Bronchial epithelial cell (primary cell): ENCODE data around the gene CGNL1. TPM values are rescaled to one million over a fixed set of nuclear protein-coding genes. Genes with fewer than 3 reads are reported as not detected.

Experiments
- DNase-seq: peaks from one replicate; pipeline ENCODE4 v3.0.0-alpha.2; 2010; ENCODE audit warnings: low read depth
- FAIRE-seq: peaks from 2 replicates; lab custom pipeline; 2011; peaks lifted over from hg19 to GRCh38; lab: Jason Lieb, UNC
- H3K27me3 ChIP-seq: 2 replicates; pipeline ENCODE4 v1.5.1; 2011; ENCODE audit warnings: low read length; ENCODE audit not compliant: control insufficient read depth, insufficient read depth
- H3K36me3 ChIP-seq: 2 replicates; pipeline ENCODE4 v1.5.1; 2011; ENCODE audit warnings: low read length; ENCODE audit not compliant: control insufficient read depth, insufficient read depth
- H3K4me3 ChIP-seq: 2 replicates; pipeline ENCODE4 v1.5.1; 2011; ENCODE audit warnings: mild to moderate bottlenecking, low read depth, low read length, control low read depth
- CTCF ChIP-seq: IDR thresholded peaks from 2 replicates; pipeline ENCODE4 v1.5.1; 2011; ENCODE audit warnings: mild to moderate bottlenecking, moderate library complexity, low read length, control low read depth, inconsistent platforms; ENCODE audit not compliant: insufficient read depth, severe bottlenecking
- total RNA-seq: library from RNA; depleted of rRNA; stranded (reverse); fragments of >200 nt; gene quantifications from 2 replicates; pipeline ENCODE4 v1.2.1, GENCODE V29; 2014

CGNL1 gene
- total RNA-seq, 1 donor from 2014 or later, result 0.53 TPM

DNA sequence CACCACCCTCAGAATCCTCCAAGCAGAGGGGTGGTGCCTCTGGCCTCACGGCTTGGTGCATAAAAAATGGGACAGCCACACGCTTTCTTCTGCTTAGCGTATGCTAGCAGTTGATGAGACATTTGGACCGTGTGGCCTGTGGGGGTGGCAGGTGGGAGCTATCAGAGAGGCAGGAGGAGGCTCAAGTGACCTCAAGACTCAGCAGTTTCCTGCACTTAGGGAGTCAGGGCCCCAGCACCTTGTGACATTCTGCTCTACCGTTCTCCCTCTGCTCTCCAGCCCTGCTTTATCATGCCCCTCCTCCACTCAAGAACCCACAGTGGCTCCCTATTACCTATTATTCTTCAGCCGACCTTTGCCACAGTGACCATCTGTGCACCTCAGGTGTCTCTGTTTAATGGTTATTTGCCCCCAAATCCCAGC lies 41.0 kb upstream of the CGNL1 start:
- no peak for TF ChIP-seq CTCF
- H3K27me3 ChIP-seq, result no peaks in the 10 kb centered on the region
- DNase-seq, result no peak
- no peaks in the 10 kb centered on the region for H3K36me3 ChIP-seq
- no peak overlapping the region for H3K4me3 ChIP-seq
- FAIRE-seq, result no peak

DNA sequence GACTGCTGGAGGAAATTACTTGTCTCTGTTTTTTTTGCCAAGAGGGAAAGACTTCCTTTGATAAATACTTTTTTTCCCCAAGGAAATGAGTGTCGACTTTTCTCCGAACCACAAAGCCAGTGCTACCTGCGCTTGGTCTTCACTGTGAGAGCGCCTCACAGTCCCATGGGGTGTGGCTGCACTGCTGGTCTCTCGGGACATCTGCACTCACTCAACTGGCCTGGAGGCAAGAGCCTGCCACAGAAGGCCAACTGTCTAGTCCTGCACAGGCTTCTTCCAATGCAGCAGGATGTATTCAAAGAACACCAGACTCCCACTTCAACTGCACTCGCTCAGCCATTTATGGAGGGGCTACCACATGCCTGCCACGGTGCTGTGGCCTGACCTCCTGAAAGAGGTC lies 40.6 kb upstream of the CGNL1 start:
- no peak for TF ChIP-seq CTCF
- DNase-seq (no peak), FAIRE-seq (no peak)
- H3K36me3 ChIP-seq, result no peaks in the 10 kb centered on the region
- no peaks in the 10 kb centered on the region for H3K27me3 ChIP-seq
- no peak overlapping the region for H3K4me3 ChIP-seq

DNA sequence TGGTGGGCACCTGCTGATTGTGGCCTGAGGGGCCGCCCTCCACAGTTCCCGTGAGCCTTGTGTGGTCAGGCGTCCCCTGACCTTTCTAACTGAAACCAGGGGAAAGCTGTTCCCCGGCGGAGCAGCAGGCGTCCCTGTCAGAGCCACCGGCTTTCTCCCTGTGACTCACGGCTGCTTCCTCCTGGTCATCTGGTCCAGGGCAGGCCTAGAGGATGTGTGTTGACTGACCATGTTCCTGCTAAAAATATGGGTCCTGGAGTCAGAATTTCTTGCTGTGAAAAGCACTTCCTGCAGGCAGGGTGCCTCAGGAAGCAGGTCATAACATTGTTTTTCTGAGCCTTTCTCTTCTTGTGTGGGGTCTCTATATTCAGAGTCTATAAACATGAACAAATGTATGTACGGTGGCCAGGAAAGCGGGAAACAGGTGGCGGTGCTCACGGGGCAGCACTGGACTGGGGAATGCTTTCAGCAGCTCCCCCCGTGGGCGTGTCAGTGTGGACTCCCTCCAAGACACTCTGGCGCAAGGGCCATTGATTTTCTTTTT lies 38.4 kb upstream of the CGNL1 start:
- H3K4me3 ChIP-seq, result no peak overlapping the region
- H3K27me3 ChIP-seq, result no peaks in the 10 kb centered on the region
- FAIRE-seq (no peak), DNase-seq (no peak)
- no peak for TF ChIP-seq CTCF
- no peaks in the 10 kb centered on the region for H3K36me3 ChIP-seq

DNA sequence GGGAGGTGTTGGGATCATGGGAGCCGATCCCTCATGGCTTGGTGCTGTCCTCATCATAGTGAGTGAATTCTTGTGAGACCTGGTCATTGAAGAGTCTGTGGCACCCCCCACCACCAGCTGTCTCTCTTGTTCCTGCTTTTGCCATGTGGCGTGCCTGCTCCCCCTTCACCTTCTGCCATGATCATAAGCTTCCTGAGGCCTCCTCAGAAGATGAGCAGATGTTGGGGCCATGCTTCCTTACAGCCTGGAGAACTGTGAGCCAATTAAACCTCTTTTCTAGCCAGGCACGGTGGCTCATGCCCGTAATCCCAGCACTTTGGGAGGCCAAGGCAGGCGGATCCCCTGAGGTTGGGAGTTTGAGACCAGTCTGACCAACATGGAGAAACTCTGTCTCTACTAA lies 37.0 kb upstream of the CGNL1 start:
- H3K36me3 ChIP-seq, result no peaks in the 10 kb centered on the region
- DNase-seq (no peak), FAIRE-seq (no peak)
- TF ChIP-seq CTCF, result no peak
- no peak overlapping the region for H3K4me3 ChIP-seq
- no peaks in the 10 kb centered on the region for H3K27me3 ChIP-seq

GRCh38 chr15:57340682-57341259 lies 35.5 kb upstream of the CGNL1 start:
- FAIRE-seq (no peak), DNase-seq (peak; percentile 67)
- H3K27me3 ChIP-seq, result no peaks in the 10 kb centered on the region
- peak; percentile 80 for TF ChIP-seq CTCF
- H3K4me3 ChIP-seq, result no peak overlapping the region
- no peaks in the 10 kb centered on the region for H3K36me3 ChIP-seq

DNA sequence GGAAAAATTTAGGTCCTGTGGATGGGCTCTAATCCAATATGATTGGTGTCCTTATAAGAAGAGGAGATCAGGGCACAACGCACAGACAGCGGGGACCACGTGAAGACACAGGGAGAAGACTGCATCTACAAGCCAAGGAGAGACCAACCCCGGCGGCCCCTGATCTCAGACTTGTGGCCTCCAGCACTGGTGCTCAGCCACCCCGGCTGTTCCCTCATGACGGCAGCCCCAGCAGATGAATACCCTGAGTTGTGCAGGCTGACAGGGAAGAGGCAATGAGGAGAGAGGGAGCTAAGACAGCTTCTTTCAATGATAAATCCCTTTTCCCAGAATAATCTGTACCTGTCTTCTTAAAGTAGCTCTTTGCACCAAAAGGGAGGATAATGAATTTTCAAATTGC lies 33.3 kb upstream of the CGNL1 start:
- Histone ChIP-seq H3K36me3 (no peaks in the 10 kb centered on the region), H3K4me3 (no peak overlapping the region), H3K27me3 (no peaks in the 10 kb centered on the region)
- no peak for DNase-seq
- TF ChIP-seq CTCF, result no peak
- FAIRE-seq, result no peak
